IMR-90 (cell line): ENCODE data around the gene KLHL41. TPM values are rescaled to one million over a fixed set of nuclear protein-coding genes. Genes with fewer than 3 reads are reported as not detected.

Experiments used
- ATAC-seq: fragments of 200-7000 bp; cut with Tn5 transposase; 2 replicates; pipeline ENCODE4 v1.9.1; 2020; ENCODE audit warnings: low read depth, mild to moderate bottlenecking, moderate library complexity
- BruUV-seq: library from RNA; stranded (reverse); fragments of 400-500 nt; replicated peaks from 2 replicates; lab custom pipeline; 2021; lab: Mats Ljungman, UMichigan
- CTCF ChIA-PET: fragments of 300-600 bp; formaldehyde crosslinking; extraction: SDS; loops from one replicate; lab custom pipeline; 2021; ENCODE audit warnings: antibody characterized with exemption; lab: Yijun Ruan, JAX
- POLR2A ChIA-PET: fragments of 300-600 bp; sonication (Branson Sonifier 250); formaldehyde crosslinking; loops from one replicate; lab custom pipeline; 2022; ENCODE audit warnings: antibody characterized with exemption; ENCODE audit not compliant: unreplicated experiment; lab: Charles Lee
- DNase-seq: peaks from one replicate; pipeline ENCODE4 v3.0.0; 2013
- H2AFZ ChIP-seq: replicated peaks from 2 replicates; pipeline ENCODE3; 2013; ENCODE audit warnings: low read length, mild to moderate bottlenecking; ENCODE audit not compliant: poor library complexity
- H2AK5ac ChIP-seq: 2 replicates; pipeline ENCODE4 v1.6.1; 2013; ENCODE audit warnings: low read depth, low read length, inconsistent platforms
- H2AK9ac ChIP-seq: replicated peaks from 2 replicates; pipeline ENCODE3; 2013; ENCODE audit warnings: mild to moderate bottlenecking, low read depth, low read length, moderate library complexity; ENCODE audit not compliant: poor library complexity
- H2BK120ac ChIP-seq: 2 replicates; pipeline ENCODE4 v1.6.1; 2013; ENCODE audit warnings: low read depth, low read length, inconsistent platforms
- H2BK15ac ChIP-seq: 3 replicates; pipeline ENCODE4 v1.6.1; 2013; ENCODE audit warnings: low read depth, low read length, inconsistent platforms
- H2BK20ac ChIP-seq: 2 replicates; pipeline ENCODE4 v1.6.1; 2013; ENCODE audit warnings: low read depth, mild to moderate bottlenecking, inconsistent platforms, low read length, moderate library complexity
- H2BK5ac ChIP-seq: 2 replicates; pipeline ENCODE4 v1.6.1; 2013; ENCODE audit warnings: mild to moderate bottlenecking, low read depth, low read length, inconsistent platforms; ENCODE audit not compliant: poor library complexity, severe bottlenecking
- H3K14ac ChIP-seq: replicated peaks from 2 replicates; pipeline ENCODE4 v1.6.1; 2013; ENCODE audit warnings: low read depth, low read length, inconsistent platforms
- H3K18ac ChIP-seq: 2 replicates; pipeline ENCODE4 v1.6.1; 2013; ENCODE audit warnings: low read depth, low read length, control low read depth
- H3K23ac ChIP-seq: 2 replicates; pipeline ENCODE4 v1.6.1; 2013; ENCODE audit warnings: low read depth, low read length, inconsistent platforms
- H3K27ac ChIP-seq: 2 replicates; pipeline ENCODE4 v1.5.1; 2013; ENCODE audit warnings: mild to moderate bottlenecking, control low read depth, low read length; ENCODE audit not compliant: insufficient read depth
- H3K27me3 ChIP-seq: 2 replicates; pipeline ENCODE4 v1.6.1; 2013; ENCODE audit warnings: low read length; ENCODE audit not compliant: control insufficient read depth, insufficient read depth
- H3K36me3 ChIP-seq: 2 replicates; pipeline ENCODE4 v1.6.1; 2013; ENCODE audit warnings: low read length, mixed read lengths; ENCODE audit not compliant: control insufficient read depth, insufficient read depth
- H3K4ac ChIP-seq: 2 replicates; pipeline ENCODE4 v1.6.1; 2013; ENCODE audit warnings: low read depth, low read length, inconsistent platforms
- H3K4me1 ChIP-seq: 2 replicates; pipeline ENCODE4 v1.6.1; 2013; ENCODE audit warnings: low read length, mixed read lengths; ENCODE audit not compliant: control insufficient read depth, insufficient read depth
- H3K4me2 ChIP-seq: 2 replicates; pipeline ENCODE4 v1.6.1; 2013; ENCODE audit warnings: low read depth, mild to moderate bottlenecking, control low read depth, low read length, moderate library complexity
- H3K4me3 ChIP-seq: 2 replicates; pipeline ENCODE4 v1.5.1; 2013; ENCODE audit warnings: low read depth, mild to moderate bottlenecking, control low read depth, low read length, moderate library complexity; ENCODE audit not compliant: insufficient read depth
- H3K56ac ChIP-seq: 2 replicates; pipeline ENCODE4 v1.6.1; 2013; ENCODE audit warnings: low read length, inconsistent platforms; ENCODE audit not compliant: insufficient read depth; ENCODE audit errors: extremely low read depth
- H3K79me1 ChIP-seq, 2 experiments: 2 replicates each; pipeline ENCODE4 v1.6.1; 2013; ENCODE audit warnings: low read length in 2 of 2, inconsistent platforms in 1 of 2, low read depth in 1 of 2
- H3K9ac ChIP-seq: 2 replicates; pipeline ENCODE4 v1.6.1; 2013; ENCODE audit warnings: low read depth, low read length, control low read depth
- H3K9me1 ChIP-seq: 2 replicates; pipeline ENCODE4 v1.6.1; 2013; ENCODE audit warnings: low read length, inconsistent platforms; ENCODE audit not compliant: insufficient read depth
- H3K9me3 ChIP-seq: 2 replicates; pipeline ENCODE4 v1.6.1; 2013; ENCODE audit warnings: low read length; ENCODE audit not compliant: control insufficient read depth, insufficient read depth
- H4K20me1 ChIP-seq: 2 replicates; pipeline ENCODE4 v1.6.1; 2013; ENCODE audit warnings: low read length, inconsistent platforms; ENCODE audit not compliant: insufficient read depth
- H4K5ac ChIP-seq: 2 replicates; pipeline ENCODE4 v1.6.1; 2013; ENCODE audit warnings: mild to moderate bottlenecking, low read depth, low read length, control low read depth
- H4K8ac ChIP-seq, 2 experiments: 2 replicates each; pipeline ENCODE4 v1.6.1; 2013; ENCODE audit warnings: low read depth in 2 of 2, low read length in 2 of 2, control low read depth in 1 of 2, inconsistent platforms in 1 of 2
- H4K91ac ChIP-seq: 2 replicates; pipeline ENCODE4 v1.6.1; 2013; ENCODE audit warnings: low read depth, low read length, inconsistent platforms; ENCODE audit not compliant: insufficient read depth
- BHLHE40 ChIP-seq: fragments of 150-350 bp; IDR thresholded peaks from 2 replicates; pipeline ENCODE4 v1.6.1; 2016; ENCODE audit warnings: mild to moderate bottlenecking, low read depth, low read length
- CHD1 ChIP-seq: IDR thresholded peaks from 2 replicates; pipeline ENCODE4 v1.6.1; 2012; ENCODE audit warnings: low read depth, low read length, improper control_type of control experiment
- MAZ ChIP-seq: IDR thresholded peaks from 2 replicates; pipeline ENCODE4 v1.6.1; 2012; ENCODE audit warnings: low read depth, mild to moderate bottlenecking, low read length, improper control_type of control experiment, moderate library complexity, borderline replicate concordance
- MXI1 ChIP-seq: IDR thresholded peaks from 2 replicates; pipeline ENCODE4 v1.6.1; 2012; ENCODE audit warnings: low read depth, mild to moderate bottlenecking, low read length, moderate library complexity, borderline replicate concordance
- POLR2A ChIP-seq: IDR thresholded peaks from 2 replicates; pipeline ENCODE4 v1.6.1; 2012; ENCODE audit warnings: mild to moderate bottlenecking, low read depth, low read length
- dilution Hi-C: fragments of 300-500 bp; cut with HindIII; formaldehyde crosslinking; loops from one replicate; pipeline ENCODE4 v1.14.3; 2018; ENCODE audit warnings: low sequenced_read_pairs; ENCODE audit not compliant: unreplicated experiment
- in situ Hi-C: fragments of 300-500 bp; cut with MboI; formaldehyde crosslinking; loops from 3 replicates; pipeline ENCODE4 v1.14.3; 2019; ENCODE audit warnings: low sequenced_read_pairs, inconsistent platforms, mixed read lengths
- intact Hi-C: fragments of 100-400 bp; cut with micrococcal nuclease; formaldehyde crosslinking; loops from 2 replicates; pipeline ENCODE4 v1.10.0; 2022
- polyA plus RNA-seq, 3 experiments: library from polyadenylated mRNA; depleted of rRNA; stranded (reverse); fragments of >200 nt; gene quantifications; 2 replicates each; pipeline ENCODE4 v1.2.3, GENCODE V29; 2012; ENCODE audit warnings: low replicate concordance in 1 of 3
- total RNA-seq: library from RNA; depleted of rRNA; stranded (reverse); fragments of >200 nt; gene quantifications from 2 replicates; pipeline ENCODE4 v1.2.3, GENCODE V29; 2012
- TF ChIP-seq, protein P1 (sequence below): fragments of 150-350 bp; IDR thresholded peaks from 2 replicates; pipeline ENCODE4 v1.6.1; 2017; ENCODE audit warnings: mild to moderate bottlenecking, antibody characterized with exemption, low read length, low read depth
- TF ChIP-seq, protein P2 (sequence below): fragments of 150-350 bp; IDR thresholded peaks from 2 replicates; pipeline ENCODE4 v1.6.1; 2016; ENCODE audit warnings: low read depth, mild to moderate bottlenecking, low read length, moderate library complexity, borderline replicate concordance
- TF ChIP-seq, protein P3 (sequence below): conservative IDR thresholded peaks from 2 replicates; pipeline ENCODE4 v1.5.1; 2012; ENCODE audit warnings: mild to moderate bottlenecking, low read depth, low read length, improper control_type of control experiment

KLHL41 gene
- total and polyA plus RNA-seq, 2 of the 4 experiments (the other 2 are of a cell fraction) = 0.10 to 0.18 TPM

DNA sequence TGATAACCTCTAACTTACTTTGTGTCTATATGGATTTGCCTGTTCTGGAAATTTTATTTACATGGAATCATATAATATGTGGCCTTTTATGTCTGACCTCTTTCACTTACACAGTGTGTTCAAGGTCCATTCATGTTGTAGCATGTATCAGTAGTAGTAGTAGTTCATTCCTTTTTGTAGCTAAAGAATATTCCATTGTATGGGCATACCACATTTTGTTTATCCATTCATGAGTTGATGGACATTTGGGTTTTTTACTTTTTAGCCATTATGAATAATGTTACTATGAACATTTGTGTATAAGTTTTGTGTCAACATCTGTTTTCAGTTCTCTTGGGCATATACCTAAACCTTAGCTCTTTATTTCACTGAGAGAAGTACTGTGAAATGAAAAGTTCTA is 18.7 kb upstream of the KLHL41 start:
- Histone ChIP-seq H3K23ac (no peak overlapping the region), H2AK5ac (no peak overlapping the region), H2BK15ac (no peak overlapping the region), H2AK9ac (no peak overlapping the region), H3K4me3 (no peak overlapping the region), H2BK120ac (no peak overlapping the region), H3K9me1 (no peaks in the 10 kb centered on the region), H3K14ac (no peak overlapping the region), H3K18ac (no peak overlapping the region), H4K5ac (no peak overlapping the region), H3K9me3 (no peaks in the 10 kb centered on the region), H4K20me1 (no peaks in the 10 kb centered on the region), H3K36me3 (peaks cover 3% of the 10 kb centered on the region; the same call in 1 of the 2 replicates), H3K4me1 (no peaks in the 10 kb centered on the region), H3K56ac (no peak overlapping the region), H3K79me1 (no peaks in the 10 kb centered on the region), H3K9ac (no peak overlapping the region), H3K4me2 (no peak overlapping the region), H4K8ac (no peak overlapping the region), H3K27ac (no peak overlapping the region), H4K91ac (no peak overlapping the region), H3K27me3 (no peaks in the 10 kb centered on the region), H3K4ac (no peak overlapping the region), H2BK20ac (no peak overlapping the region), H2AFZ (no peak overlapping the region), H2BK5ac (no peak overlapping the region)
- DNase-seq (no peak), ATAC-seq (no peak)
- intact Hi-C loops = no loop called here
- ChIA-PET CTCF (no interaction called here), POLR2A (no interaction called here)
- in situ Hi-C loops = no loop called here
- dilution Hi-C loops = no loop called here
- TF ChIP-seq BHLHE40 (no peak), MAZ (no peak), CHD1 (no peak), POLR2A (no peak), MXI1 (no peak)
- TF ChIP-seq, protein P1, sequence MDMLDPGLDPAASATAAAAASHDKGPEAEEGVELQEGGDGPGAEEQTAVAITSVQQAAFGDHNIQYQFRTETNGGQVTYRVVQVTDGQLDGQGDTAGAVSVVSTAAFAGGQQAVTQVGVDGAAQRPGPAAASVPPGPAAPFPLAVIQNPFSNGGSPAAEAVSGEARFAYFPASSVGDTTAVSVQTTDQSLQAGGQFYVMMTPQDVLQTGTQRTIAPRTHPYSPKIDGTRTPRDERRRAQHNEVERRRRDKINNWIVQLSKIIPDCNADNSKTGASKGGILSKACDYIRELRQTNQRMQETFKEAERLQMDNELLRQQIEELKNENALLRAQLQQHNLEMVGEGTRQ = no peak
- TF ChIP-seq, protein P2, sequence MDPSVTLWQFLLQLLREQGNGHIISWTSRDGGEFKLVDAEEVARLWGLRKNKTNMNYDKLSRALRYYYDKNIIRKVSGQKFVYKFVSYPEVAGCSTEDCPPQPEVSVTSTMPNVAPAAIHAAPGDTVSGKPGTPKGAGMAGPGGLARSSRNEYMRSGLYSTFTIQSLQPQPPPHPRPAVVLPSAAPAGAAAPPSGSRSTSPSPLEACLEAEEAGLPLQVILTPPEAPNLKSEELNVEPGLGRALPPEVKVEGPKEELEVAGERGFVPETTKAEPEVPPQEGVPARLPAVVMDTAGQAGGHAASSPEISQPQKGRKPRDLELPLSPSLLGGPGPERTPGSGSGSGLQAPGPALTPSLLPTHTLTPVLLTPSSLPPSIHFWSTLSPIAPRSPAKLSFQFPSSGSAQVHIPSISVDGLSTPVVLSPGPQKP = no peak
- TF ChIP-seq, protein P3, sequence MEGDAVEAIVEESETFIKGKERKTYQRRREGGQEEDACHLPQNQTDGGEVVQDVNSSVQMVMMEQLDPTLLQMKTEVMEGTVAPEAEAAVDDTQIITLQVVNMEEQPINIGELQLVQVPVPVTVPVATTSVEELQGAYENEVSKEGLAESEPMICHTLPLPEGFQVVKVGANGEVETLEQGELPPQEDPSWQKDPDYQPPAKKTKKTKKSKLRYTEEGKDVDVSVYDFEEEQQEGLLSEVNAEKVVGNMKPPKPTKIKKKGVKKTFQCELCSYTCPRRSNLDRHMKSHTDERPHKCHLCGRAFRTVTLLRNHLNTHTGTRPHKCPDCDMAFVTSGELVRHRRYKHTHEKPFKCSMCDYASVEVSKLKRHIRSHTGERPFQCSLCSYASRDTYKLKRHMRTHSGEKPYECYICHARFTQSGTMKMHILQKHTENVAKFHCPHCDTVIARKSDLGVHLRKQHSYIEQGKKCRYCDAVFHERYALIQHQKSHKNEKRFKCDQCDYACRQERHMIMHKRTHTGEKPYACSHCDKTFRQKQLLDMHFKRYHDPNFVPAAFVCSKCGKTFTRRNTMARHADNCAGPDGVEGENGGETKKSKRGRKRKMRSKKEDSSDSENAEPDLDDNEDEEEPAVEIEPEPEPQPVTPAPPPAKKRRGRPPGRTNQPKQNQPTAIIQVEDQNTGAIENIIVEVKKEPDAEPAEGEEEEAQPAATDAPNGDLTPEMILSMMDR = no peak
- BruUV-seq = no TSS peak
